Mammary epithelial cell (primary cell): Measurements from ENCODE around the gene CXCL14.

Experiments
- CTCF ChIP-seq, 2 donors: IDR thresholded peaks in 1 of 2; conservative IDR thresholded peaks in 1 of 2; 2 replicates each; pipeline ENCODE4 v1.5.1; 2011 to 2012; ENCODE audit warnings: inconsistent platforms in 2 of 2, low read length in 2 of 2, mild to moderate bottlenecking in 2 of 2, control low read depth in 1 of 2, low read depth in 1 of 2; ENCODE audit not compliant: insufficient read depth in 1 of 2; ENCODE audit errors: extremely low read depth in 1 of 2
- EZH2 ChIP-seq: IDR thresholded peaks from 2 replicates; pipeline ENCODE4 v1.6.1; 2012; ENCODE audit warnings: low read length, inconsistent platforms, borderline replicate concordance

DNA sequence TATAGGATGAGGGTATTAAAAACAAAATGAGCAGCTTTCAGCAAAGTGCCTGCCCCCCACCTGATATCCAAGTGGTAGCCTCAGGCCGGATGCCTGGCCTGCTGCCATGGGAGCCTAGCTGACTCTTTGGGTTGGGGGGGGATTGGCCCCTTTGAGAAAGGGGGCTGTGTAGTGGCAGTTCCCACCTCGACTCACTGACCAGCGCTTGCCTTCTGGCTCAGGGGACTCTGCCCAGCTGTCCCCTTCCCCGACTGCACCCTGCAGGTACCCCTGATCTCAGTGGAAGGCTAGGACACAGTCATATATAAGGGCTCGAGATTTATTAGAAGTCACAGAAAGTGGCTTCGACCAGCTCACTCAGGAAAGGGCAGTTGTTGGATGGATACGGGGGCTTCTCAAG, 41.5 kb downstream of the CXCL14 start:
- no peak for TF ChIP-seq CTCF (conservative IDR thresholded peaks at IDR 0.05 in 1 of 2, IDR thresholded peaks at IDR 0.05 in 1 of 2; ENCODE audit: extremely low read depth in 1 of 2, insufficient read depth in 1 of 2, low read depth in 1 of 2, low read length in 2 of 2)
- TF ChIP-seq EZH2: no peak
